Measurements from ENCODE around the gene SLC8A1.

- no peak for TF ChIP-seq POLR2A (IDR thresholded peaks at IDR 0.05; ENCODE audit: low read length)
- TF ChIP-seq GATA1 (IDR thresholded peaks at IDR 0.05; ENCODE audit: low read depth, low read length), result no peak
These were observed 42.2 kb downstream of the SLC8A1 start for GRCh38 chr2:40409734-40410133.

Data from erythroblast (primary cell).